GM19455 (cell line): Measurements from ENCODE around the gene PTPRM.

Experiments used
- ATAC-seq: cut with Tn5 transposase; IDR thresholded peaks from one replicate; pipeline ENCODE4 v1.9.1; 2021; ENCODE audit not compliant: unreplicated experiment

Gene PTPRM

DNA sequence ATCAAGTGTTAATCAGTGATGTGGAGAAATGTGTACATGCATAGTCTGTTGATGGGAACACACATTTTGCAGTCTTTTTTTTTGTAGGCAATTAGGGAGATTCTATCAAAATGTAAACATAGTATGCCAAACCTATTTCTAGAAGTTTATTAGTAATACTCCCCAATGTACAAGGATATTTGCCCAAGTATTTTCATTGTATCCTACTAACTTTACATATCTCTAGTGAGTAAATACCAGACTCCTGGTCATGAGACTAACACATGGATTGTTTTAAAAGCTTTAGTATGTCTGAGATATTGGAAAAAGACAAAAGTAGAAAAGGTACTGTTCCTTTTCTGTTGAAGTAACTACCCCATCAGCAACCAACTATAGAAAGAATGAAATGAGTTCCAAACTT, 513.0 kb downstream of the PTPRM start:
- ATAC-seq, result no peak

DNA sequence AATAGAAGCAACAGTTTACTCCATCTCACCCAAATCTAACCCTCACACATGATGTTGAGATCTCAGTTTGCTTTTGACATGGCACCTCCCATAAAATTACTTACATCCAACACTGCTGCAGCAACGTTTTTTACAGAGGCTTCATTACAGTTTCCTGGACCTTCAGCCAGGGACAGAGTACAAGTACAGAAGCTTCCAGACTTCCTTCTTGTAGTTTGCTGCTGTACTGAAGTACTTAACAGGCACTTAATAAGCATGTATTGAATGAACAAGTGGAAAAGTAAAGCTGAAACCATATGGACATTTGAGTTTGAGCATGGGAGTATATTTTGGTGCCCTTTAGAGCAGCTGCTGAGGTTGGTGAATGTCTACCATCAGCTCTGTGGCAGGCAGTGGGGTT, 514.2 kb downstream of the PTPRM start:
- ATAC-seq, result no peak

DNA sequence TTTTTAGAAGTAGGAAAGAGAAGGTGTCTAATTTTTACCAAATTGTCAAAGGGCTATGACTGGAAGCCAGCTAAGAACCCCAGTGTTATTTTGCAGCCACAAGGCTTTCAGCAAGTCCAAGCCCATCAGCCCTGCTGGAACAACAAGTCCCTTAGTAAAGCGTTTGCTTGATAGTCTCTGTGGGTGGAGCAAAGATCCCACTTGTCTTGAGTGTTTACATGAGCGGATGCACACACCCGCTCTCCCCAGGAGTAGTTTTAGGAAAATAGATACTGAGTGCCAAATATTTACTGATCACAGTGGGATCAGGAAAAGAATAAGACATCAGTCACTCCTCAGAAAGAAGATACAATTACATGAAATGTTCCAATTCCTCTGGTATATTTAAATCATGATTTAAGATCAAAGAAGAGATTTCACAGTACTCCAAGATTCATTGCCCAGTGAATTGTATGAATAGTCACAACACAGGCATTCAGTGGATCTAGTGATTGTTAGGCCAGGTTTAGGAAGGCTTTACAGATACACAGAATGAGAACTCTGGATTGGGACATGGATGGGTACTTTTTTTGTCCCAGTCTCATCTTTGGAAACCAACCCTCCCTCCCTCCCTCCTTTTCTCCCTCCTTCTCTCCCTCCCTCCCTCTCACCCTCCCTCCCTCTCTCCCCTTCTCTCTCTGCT, 514.9 kb downstream of the PTPRM start:
- ATAC-seq, result no peak

DNA sequence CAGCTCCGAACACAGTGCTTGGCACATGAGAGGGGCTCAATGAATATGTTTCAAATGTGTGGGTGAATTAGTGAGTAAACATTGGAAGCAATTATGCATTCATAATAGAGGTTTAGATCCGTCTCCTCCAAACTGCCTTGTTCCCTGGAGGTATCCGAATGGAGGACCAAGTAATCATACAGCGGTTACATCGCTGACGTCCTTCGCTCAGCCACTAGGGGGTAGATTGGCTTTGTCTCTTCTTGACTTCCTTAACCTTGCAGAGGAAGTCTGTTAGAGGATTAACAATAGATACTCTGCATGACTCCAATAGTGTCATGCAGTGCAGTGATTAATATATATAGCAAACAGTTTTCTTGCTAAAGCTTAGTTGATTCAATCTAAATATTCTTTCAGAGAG, 517.0 kb downstream of the PTPRM start:
- no peak for ATAC-seq

DNA sequence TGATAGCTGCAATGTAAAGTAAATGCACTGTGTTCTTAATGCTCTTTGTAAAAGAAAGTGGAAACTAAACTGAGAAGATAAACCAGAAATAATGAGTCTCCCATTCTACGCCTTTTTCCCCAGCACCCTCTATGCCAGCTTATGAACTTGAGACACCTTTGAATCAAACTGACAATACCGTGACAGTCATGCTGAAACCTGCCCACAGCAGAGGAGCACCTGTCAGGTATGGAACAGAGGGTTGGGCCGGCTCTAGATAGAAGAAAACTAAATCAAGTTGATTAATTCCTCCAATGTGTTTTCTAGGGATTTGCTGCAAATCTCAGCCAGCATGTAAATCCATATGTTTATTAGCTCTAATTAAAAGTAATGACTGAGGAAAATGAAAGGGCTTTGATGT, 521.5 kb downstream of the PTPRM start:
- ATAC-seq, result no peak

DNA sequence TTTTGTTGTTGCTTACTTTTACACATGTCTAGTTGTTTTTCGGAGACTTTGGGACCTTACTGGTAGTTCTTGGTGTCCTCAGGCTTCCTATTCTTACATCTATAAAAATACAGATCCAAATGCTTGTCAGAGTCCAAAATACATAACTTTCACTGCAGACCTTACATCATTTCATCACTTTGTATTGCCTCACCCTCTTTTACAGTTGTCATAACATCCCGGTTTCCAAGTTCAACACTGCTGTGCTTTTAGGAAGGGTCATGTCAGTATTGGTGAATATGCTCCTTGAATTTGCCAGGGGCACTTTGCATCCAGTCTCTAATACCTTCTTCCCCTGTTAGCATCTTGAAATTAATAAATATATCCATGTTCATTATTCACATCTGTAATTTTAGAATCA, 523.9 kb downstream of the PTPRM start:
- ATAC-seq, result no peak

DNA sequence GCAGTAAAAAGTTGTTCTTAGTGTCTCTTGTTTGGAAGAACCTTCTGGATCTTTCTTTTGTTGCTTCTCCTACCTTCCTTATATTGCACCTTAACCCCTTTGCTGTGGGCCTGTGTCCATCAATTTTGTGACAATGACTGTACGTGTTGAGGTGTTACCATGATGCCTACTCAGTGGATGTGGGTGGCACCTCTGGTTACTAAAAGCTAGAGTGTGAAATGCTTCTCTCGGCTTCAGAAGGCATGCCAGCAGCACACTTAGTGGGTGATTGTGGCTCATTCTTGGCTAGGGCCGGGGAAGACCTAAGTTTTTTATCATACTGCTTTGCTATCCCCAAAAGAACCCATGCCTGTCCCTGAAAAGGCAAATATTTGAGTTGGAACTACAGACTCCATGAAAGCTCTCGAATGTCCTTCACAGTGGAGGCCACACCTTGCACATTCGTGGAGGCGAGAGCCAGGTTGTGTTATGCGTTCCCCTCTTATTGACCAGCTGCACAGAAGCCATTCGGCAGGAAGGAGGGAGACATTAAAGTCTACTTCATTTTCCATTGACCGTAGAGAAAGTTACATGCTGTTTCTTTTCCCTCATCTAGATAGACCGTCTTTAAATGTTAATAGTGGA, 528.9 kb downstream of the PTPRM start:
- no peak for ATAC-seq

DNA sequence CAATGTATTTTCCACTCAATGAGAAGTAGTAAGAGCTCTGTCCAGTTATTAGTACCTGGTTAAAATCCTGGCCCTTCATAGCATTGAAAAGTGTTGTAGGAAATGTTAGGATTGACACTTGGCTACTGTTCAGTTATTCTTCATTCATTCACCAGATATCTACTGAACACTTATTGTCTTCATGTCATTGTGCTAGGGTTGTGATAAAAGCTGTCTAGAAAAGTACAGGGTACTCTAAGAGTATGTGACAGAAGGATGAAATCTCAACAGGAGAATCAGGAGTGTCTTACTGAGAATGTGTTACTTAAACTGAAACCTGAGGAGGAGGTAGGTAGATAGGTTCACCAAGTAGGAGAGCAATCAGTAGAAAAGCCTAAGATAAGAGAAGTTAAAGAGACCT, 530.3 kb downstream of the PTPRM start:
- ATAC-seq, result no peak

DNA sequence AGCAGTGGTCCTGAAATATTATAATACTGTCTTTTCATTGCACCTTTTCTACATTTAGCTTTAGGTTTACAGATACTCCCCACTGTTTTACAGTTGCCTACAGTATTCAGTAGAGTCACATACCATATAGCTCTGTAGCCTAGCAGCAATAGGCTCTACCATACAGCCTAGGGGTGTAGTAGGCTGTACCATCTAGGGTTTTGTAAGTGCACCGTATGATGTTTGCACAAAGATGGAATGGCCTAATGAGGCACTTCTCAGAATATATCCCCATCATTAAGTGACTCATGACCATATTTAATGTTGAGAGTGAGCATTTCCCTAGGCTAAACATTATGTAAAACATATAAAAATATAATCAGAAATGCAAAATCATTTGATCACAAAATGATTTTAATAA, 530.8 kb downstream of the PTPRM start:
- ATAC-seq, result no peak

DNA sequence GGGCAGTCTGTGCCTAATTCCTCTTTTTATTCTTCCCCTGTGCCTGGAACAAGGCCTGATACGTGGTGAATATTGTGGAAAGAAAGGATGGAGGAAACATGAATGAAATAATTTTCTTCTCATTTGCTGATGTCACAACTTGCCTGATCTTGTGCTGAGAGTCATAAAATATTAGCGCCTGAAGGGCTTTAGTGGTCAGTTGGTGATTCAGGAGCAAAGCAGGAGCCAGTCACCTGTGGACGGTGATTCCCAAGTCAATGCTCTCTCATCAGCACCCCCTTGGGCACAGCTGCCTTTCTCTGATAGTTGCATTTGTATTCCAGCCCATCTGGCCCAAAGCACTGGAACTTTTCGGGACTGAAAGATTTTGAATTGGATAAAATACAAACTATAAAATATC, 539.5 kb downstream of the PTPRM start:
- ATAC-seq, result no peak

DNA sequence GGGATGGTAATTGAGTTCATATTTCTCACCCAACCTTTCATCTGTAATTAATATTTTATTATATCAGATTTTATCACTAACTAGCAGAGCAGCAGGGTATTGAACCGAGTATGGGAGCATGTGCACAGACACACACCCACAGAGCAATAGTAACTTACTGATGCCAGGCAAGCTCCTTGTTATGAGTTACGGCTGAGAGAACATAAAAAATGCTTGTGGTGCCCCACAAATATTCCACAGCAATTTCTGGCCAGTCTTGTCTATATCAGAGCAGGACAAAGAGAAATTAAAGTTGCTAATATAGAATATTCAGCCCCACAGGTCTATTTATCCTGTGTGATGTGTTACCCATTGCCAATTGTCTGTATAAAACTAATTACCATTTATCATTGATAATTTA, 540.3 kb downstream of the PTPRM start:
- ATAC-seq, result no peak

DNA sequence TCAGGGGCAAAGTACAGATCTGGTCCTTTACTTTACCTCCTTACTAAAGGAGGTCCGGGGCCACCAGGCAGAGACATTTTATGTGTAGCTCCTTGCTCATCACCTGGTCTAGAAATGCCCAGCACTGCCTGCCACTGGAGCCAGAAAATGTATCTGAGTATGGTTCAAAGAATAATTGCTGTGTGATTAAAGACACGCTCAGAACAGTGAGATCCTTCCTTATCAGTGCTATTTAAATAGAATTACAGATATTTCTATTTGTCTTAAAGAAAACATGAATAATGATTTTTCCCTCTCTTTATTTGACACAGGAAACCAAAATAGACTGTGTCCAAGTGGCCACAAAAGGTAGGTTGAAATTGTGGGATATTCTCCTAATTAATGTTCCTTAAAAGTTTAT, 547.4 kb downstream of the PTPRM start:
- ATAC-seq, result no peak

DNA sequence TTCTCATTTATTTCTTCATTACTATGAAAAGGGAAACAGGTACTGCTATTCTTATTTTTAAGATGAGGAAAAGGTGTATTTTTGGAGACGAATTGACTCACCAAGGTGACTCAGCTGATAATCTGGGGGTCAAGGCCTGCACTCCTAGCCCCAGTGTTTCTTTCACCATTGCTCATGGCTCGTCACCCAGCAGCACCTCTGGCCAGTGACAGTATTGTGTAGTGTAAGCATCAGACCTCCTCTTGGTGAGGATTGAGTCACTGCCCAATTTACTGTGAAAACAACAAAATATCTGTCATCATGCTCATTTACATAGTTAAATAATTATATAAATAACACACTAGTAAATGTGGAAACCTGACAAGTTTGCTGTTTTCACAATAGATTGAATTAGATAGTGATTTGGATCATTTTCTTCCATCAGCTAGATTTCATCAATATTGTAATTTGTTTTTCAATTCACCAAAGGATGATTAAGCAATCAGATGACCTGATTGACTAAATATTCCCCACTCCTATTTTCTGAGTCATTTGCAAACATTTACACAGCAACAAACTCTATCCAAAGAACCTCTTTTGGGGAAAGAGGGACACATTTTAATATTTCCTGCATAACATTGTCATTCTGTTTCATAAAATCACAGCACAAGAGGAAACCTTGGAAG, 549.4 kb downstream of the PTPRM start:
- ATAC-seq, result no peak

DNA sequence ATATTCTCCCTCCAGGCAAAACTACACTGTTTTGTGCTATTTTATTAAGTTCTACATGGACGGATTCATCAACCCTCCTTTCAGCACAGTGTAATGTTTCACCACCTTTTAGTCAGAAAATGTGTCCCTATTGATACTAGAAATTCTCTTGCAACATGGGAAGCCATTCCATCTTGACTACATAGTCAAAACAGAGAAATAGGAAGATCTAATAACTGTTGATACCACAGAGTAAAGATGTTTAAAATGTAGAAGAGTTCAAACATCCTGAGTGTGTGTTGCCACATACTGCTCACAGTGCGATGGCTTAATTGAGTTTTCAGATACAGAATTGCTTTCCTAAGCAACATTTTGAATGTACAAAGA, 549.9 kb downstream of the PTPRM start:
- no peak for ATAC-seq

DNA sequence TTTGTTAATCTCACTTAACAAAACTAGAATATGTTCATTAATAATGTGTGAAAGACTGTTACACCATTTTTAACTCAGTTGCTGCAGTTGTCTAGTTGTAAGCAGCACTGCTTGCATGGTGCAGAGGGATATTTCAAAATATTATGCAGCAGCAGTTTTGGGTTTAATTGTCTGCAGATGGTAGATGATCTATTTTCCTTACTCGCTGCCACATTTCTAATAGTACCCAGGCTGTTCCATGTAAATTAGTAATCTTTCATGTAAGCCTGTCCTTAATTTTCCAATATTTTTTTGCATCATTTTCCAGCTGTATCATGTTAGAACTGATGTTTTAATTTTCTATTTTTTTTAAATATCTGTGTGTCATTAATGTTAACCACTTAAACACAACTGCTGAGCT, 554.0 kb downstream of the PTPRM start:
- ATAC-seq, result no peak

DNA sequence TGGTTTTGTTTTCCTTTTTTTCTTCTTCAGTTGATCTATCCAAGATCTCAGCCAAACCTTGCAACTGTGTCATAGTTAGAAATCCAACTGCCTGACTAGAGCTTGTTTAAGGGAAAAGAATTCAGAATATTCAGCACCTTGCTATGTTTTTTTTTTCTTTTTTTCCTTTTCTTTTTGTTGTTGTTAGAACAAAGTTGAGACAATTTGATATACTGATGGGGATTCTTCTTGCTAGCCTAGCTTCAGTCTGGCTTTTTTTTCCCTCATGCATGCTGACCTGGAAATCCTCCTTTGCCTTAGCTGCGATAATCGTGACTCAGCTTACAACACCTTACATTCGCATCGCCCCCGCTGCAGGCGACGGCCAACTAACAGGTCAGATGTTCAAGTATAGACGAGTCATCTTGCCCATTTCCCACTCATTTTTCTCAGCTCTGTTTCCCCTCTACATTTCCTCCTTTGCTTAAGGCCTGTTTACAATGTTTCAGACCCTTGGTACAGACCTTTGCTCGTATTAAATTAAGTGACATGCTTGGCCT, 554.9 kb downstream of the PTPRM start:
- ATAC-seq, result no peak

DNA sequence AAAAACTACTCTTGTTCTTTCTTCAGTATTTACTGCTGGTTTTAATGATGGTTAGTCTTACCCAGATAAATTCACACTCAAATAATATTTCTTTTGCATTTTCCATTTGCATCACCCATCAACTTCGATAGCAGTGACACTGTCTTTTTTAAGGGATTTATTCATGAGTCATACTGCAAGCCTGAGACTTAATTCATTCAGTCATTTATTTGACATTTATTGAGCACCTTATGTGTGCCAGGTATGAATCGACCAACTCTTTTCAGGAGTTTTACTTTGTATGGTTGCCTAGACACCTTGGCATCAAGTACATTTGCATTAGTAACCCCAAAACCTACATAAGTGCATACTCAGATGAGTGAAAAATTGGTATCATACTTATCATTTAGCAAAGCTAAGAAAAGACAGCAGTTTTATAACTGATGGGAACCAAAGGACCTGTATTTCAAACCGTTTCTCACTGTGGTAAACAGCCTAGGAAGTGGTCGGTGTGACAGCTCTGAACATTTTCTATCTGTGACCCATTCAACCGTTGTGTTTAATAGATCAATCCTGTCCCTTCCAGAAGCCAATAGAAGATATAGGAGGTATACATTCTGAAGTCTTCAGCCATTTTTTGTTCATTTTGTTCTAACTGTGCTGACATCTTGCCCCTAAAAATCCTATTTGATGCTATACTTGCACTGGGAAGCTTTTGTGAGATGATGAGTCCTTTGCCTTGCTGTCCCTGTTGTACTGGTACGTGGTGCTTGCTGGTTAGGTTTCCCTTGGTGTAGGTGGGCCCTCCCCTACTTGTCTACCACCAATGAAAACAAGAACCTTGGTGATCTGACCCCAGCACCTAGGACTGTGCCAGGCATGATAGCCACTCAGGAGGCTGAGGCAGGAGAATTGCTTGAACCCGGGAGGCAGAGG, 557.4 kb downstream of the PTPRM start:
- no peak for ATAC-seq

DNA sequence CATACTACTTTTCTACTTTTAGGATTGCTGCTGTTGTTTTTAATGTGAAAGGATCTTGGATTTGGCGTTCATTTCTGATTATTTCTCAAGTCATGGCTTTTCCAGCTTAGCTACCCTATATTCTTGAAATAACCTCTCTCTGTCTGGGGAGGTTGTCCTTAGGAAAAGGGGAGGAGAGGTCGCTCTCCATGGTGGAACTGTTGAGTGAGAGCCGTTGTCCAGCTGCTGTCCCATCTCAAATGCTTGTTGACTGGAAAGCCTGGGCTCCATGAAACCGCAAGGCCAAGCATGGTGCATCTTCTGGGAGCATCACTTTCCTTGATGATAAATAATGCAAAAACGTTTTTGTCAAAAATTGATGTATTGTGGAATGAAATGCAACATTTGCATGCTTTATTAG, 563.0 kb downstream of the PTPRM start:
- no peak for ATAC-seq

DNA sequence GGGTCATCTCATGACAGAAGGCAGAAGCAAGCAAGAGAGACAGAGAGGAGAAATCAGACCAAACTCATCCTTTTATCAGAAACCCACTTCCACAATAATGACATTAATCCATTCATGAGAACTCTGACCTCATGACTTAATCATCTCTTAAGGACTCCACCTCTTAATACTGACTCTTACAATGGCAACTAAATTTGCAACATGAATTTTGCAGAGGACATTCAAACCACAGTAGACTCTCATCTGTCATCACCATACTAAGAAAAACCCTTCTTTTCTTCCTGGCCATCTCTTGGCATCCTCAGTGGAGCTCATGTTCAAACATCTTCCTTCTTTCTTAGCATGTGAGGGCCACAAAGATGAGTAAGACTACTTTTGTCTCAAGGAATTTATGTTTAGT, 565.9 kb downstream of the PTPRM start:
- no peak for ATAC-seq

DNA sequence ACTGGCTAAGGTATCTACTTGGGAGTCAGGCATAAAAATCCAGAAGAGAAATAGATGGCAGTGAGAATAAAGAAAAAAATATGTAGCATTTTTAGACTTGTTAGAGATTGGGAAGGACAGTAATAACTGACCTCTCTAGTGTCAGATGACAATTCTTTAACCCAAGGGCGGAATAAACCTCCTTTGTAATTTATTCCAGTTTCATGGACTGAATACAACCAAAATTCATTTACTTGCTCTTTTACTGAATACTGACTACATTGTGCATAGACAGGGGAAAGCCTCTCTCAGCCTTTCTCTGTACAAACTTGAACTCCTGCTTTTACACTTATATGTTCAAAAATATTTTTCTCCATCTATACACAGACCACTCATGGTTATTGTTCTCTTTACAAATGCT, 566.8 kb downstream of the PTPRM start:
- no peak for ATAC-seq

DNA sequence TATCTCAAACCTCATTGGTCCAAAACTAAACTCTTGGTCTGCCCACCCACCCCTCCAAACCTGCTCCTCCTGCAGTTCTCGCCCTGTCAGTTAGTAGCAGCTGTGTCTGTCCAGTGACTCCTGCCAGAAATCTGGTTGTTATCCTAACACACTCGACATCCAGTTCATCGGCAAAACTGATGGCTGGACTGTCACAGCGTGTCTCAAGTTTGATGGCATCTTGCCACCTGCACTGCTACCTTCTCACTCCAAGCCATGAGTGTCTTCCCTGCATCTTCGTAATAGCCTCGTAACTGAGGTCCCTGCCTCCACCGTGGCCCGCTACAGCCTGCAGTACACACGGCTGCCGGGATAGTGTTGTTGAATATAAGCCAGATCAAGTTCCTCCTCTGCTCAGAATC, 572.0 kb downstream of the PTPRM start:
- ATAC-seq, result no peak
